GM10248 (cell line): ENCODE measurements around the gene LTBR.
"Not testable (repeated sequence)": the region's sequence is repeated elsewhere in the genome, so short reads cannot be mapped to it uniquely, and the experiment has no call there.

Source experiments
- CTCF ChIA-PET: fragments of 300-600 bp; sonication (Branson Sonifier 250); formaldehyde crosslinking; extraction: SDS; loops from one replicate; lab custom pipeline; 2021; ENCODE audit warnings: antibody characterized with exemption; lab: Yijun Ruan, JAX
- POLR2A ChIA-PET: fragments of 350-650 bp; sonication (Branson Sonifier 250); formaldehyde crosslinking; extraction: SDS; loops from one replicate; lab custom pipeline; 2020; ENCODE audit warnings: antibody characterized with exemption; lab: Yijun Ruan, JAX
- DNase-seq: peaks from one replicate; pipeline ENCODE4 v3.0.0; 2012; ENCODE audit errors: extremely low spot score
- CTCF ChIP-seq: IDR thresholded peaks from 2 replicates; pipeline ENCODE4 v1.5.1; 2012; ENCODE audit warnings: mild to moderate bottlenecking, low read depth; ENCODE audit errors: extremely low read depth, missing control alignments, control extremely low read depth

LTBR gene

DNA sequence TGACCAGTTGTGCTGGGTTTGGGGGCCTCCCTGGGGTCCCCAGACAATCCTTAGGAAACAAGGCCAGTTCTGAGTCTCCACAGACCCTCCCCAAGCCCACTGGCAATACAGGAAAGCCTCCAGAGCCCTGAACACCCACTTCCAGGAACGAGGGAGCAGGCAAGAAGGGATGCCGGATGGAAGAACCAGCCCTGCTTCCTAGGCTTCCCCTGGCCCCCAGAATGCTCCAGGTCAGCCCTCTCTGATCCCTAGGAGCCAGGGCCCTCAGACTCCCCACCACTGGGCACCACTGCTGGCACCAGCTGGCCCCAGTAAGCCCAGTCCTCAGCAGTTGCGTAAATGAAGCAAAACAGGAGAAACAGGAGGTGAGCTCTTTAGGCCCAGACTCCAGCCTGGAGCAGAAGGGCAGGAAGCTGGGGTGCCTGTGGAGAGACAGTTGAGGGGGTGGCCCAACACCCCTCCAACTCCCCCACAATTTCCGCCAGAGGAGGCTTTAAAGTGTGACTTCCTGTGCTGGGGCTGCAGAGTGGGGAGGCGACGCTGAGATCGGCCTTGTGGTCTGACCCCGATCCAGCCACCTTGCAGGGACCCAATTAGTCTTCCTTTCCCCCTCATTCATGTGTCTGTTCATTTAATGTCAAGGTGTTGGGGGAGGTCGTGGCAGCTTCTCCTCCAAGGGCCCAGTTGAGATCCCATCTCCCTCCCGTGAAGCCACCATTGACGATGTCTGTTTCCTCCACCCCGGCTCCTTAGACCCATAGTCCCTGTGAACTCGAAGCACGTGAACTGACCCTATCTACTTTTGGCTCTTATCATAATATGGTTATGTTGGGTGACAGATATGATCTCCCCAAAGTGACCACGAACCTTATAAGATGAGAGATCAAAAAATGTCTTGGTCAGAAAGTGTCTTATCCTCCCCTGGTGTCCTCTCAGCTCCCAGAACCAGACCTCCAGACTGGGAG lies 46.8 kb upstream of the LTBR start:
- CTCF ChIA-PET: interaction anchor here (0.9 to 3.7 kb wide), 10 partner anchors 8 to 277 kb away, joined by 3 to 24 read pairs (median 6); no protein-coding TSS in a partner anchor
- POLR2A ChIA-PET: interaction anchor here (0.5 to 2.1 kb wide), 4 partner anchors 134 to 530 kb away, joined by 3 to 9 read pairs (median 6); partner anchors contain the start of genes GAPDH, TPI1 and VAMP1
- TF ChIP-seq CTCF: no peak
- DNase-seq: no peak

- no peak for DNase-seq
- no peak for TF ChIP-seq CTCF
- ChIA-PET CTCF (interaction anchor here (3.1 to 3.7 kb wide), 2 partner anchors 12 to 200 kb away, joined by 14 to 24 read pairs; no protein-coding TSS in a partner anchor), POLR2A (no interaction called here)
Measured at GRCh38 chr12:6337958-6338433, 46.0 kb upstream of the LTBR start.

DNA sequence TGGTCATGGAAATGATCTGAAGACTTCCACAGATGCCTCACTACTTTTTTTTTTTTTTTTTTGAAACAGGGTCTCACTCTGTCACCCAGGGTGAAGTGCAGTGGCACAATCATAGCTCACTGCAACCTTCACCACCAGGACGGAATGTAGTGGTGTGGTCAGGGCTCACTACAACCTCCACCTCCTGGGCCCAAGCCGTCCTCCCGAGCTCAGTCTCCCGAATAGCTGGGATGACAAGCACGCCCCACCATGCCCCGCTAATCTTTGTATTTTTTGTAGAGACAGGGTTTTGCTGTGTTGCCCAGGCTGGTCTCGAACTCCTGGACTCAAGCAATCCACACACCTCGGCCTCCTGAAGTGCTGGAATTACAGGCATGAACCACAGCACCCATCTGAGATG lies 45.4 kb upstream of the LTBR start:
- POLR2A ChIA-PET: interaction anchor here (0.6 kb wide), 1 partner anchor 20 kb away, joined by 3 read pairs; no protein-coding TSS in a partner anchor
- CTCF ChIA-PET: interaction anchor here (1.1 to 1.6 kb wide), 7 partner anchors 8 to 86 kb away, joined by 3 to 7 read pairs (median 3); no protein-coding TSS in a partner anchor
- not testable (repeated sequence) for DNase-seq

DNA sequence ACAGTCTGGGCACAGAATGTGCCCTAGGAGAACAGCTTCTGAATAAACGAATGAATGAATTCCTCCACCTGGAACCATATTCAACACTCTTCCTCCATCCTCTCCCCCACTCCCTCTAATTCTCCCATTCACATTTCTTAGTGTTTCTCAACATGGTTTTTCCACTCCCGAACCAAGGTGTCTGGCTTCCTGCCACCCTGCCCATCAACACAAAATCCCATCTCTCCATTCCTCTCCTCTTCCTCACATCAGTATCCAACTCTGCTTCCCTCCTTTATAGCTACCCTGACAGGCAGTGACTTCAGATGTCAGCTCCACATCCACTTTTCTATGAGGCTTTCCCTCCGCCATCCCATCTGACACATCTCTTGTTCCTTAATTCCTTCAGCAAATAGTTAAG lies 45.0 kb upstream of the LTBR start:
- TF ChIP-seq CTCF: no peak
- CTCF ChIA-PET: interaction anchor here (1.1 to 1.7 kb wide), 9 partner anchors 9 to 144 kb away, joined by 3 to 7 read pairs (median 4); no protein-coding TSS in a partner anchor
- no peak for DNase-seq
- POLR2A ChIA-PET: interaction anchor here (0.6 kb wide), 1 partner anchor 19 kb away, joined by 3 read pairs; no protein-coding TSS in a partner anchor

DNA sequence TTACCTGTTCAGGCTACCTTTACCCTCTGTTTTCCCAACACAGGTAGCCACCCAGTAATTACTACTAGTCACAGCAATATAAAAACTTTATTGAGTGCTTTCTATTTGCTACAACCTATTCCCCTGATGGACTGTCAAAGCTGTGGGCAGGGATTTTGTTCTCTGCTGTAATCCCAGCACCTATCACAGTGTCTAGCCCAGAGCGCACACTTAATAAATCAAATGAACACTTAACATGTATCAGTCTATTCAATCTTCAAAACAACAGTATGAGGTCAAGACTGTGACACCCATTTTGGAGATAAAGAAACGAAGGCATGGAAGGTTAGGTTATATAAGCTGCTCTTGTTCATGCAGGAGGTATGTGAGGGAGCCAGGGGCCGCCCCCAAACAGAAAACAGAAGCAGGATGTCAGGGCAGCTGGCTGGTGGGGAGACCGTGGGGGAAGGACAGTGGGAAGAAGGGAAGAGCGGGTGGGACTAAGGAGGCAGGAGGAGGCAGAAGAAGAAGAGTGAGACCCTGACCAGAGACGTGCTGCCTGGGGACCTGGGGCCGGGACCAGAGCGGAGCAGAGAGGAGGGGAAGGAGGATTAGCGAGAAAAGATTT lies 43.8 kb upstream of the LTBR start:
- ChIA-PET POLR2A (no interaction called here), CTCF (interaction anchor here (1.1 to 1.8 kb wide), 7 partner anchors 8 to 145 kb away, joined by 3 to 7 read pairs (median 4); no protein-coding TSS in a partner anchor)
- TF ChIP-seq CTCF: no peak
- no peak for DNase-seq

GRCh38 chr12:6340745-6341416 lies 43.1 kb upstream of the LTBR start:
- TF ChIP-seq CTCF: no peak
- CTCF ChIA-PET: interaction anchor here (1.1 to 1.8 kb wide), 3 partner anchors 8 to 146 kb away, joined by 4 to 5 read pairs (median 4); no protein-coding TSS in a partner anchor
- POLR2A ChIA-PET: no interaction called here
- DNase-seq: no peak
